Measurements from ENCODE around the gene TPD52L2.
"Not testable (repeated sequence)": the region's sequence is repeated elsewhere in the genome, so short reads cannot be mapped to it uniquely, and the experiment has no call there.

TPD52L2 gene

DNA sequence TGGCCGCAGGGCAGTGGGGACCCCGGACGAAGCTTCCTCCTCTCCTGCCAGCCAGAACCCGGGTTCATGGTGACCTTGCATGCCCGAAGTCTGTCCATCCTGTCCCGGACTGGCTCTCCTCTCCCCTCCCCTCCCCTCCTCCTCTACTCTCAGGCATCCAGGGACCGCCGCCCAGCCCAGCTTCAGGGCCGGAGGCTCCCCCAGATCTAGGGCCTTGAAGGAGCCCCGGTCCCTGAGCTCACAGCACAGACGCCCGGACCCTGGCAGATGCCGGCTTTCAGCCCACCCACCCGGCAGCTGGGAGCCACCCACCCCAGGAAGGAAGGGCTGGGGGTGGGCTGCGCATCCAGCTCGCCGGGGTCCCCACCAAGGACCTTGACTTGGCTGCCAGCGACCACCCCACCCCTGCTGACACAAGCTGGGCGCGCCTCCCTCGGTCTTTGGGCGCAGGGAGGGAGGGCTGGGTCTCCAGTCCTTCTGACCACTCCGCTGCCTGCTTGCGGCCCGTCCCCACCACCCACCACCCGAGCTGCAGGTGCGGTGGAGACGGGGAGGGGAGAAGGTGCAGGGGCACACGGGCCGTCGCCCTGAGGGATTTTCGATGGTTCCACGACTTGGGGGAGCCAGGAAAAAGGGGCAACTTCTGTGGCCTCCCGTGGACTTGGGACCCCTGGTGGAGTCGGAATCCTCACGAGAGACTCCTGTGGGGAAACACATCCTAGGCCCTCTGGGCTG lies 9.5 kb upstream of the TPD52L2 start:
- DNase-seq (ENCODE audit: low read depth): no peak

DNA sequence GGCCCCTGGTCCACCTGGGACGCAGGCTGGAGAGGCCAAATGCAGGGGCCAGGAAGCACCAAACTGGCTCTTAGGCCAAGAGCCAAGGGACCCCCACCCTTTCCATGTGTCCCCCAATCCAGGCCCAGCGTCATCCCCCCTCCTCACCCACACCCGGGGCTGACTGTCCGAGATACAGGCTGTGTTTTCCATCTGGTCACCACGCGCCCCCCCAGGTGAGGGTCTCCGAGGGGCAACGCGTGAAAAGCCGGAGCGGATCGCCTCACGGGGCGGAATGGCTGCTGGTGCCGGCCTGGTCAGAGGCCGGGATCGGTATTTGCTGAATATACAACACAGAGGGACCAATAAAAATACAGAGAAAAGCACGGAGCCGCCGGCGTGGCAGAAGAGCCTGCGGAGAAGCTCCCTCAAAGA lies 9.0 kb upstream of the TPD52L2 start:
- DNase-seq (ENCODE audit: low read depth): no peak

DNA sequence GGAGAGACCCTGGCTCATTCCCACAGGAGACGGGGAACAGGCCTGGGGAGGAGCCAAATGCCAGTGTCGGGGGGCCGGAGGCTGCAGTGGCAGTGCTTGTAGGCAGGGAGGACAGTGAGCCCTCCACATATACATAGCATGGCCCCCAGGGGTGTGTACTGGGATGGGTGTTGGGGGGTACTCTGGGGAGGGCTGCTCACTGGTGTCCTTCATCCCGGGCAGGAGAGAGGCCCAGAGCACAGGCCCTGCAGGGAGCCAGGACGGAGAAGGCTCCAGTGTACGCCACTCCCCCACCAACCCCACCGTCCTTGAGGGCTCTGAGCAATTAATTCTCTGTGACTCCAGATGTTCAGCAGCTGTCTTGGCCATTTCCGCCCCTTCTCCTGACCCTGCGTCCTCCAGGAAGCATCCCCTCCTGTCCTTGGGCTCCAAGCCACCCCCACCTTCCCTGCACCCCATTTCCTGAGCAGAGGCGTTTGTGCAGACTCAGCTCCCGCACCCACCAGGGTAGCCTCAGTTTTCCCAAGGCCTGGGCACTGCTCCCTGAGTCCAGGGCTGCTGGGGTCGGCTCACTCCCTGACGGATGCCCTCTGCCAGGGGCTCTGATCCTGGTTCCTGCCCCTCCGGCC lies 7.2 kb upstream of the TPD52L2 start:
- DNase-seq (ENCODE audit: low read depth): no peak

DNA sequence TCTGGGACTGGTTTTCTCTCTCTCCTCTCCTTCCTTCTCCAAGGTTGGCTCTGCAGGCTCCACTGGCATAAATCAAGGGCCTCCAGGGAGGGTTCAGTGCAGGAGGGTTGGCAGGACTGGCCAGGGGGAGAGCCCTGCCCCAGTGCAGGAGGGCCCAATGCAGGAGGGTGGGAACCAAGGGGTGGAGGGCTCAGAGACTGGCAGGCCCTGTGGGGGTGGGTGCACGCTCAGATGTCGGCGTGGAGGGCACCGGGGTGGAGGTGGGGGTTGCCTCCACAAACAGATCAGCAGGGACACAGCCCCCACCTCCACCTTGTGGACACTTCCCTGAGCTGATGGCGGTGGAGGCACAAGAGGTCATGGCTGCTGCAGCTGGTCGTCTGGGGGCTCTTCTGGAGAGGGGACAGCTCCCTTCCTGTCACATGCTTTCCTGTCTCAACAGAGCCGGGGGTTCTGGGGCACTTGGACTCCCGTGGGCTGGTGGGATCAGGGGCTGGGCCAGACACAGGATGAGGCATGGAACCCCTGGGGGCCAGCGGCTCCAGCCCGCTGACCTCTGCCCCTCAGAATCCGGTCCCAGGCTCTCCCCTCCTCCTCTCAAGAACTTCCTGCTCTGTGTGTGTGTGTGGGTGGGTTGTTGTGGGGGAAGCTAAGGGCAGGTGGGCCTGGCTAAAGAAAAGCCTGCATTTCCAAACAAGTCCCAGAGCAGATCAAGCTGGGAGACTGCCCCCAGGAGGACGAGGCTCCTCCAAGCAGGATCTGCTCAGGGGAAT lies 6.5 kb upstream of the TPD52L2 start:
- no peak for DNase-seq (ENCODE audit: low read depth)

DNA sequence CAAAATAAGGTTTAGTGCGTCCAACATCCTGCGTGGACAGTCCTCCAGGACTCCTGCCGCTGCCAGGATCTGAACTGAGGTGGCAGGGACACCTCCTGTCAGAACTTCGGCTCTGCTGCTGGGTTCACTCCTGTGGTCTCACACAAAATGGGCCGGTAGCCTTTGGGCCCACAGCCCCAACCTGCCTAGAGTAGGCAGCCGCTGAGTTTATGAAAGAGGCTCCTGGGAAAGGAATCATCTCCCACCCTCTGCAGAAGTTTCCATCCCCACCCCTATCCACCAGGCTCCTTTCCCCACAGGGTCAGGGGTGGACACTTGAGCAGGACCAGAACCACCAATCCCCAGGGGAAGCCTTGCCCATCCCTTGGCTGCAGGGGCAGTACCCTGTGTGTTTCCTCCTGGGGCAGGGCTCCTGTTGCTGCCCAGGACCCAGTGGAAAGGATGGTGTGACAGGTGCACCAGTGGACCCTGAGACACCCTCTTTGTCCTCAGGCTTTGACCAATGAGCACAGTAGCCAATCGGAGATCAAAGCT lies 5.8 kb upstream of the TPD52L2 start:
- DNase-seq (ENCODE audit: low read depth): no peak

- no peak for DNase-seq (ENCODE audit: low read depth)
Observed at GRCh38 chr20:63860325-63861051, 4.6 kb upstream of the TPD52L2 start.

- no peak for DNase-seq (ENCODE audit: low read depth)
Observed at GRCh38 chr20:63861365-63861934, 3.6 kb upstream of the TPD52L2 start, which contains the start of gene ABHD16B. Gene ABHD16B, plus strand, starts transcription at chr20:63861498. Its CDS starts 43 bp downstream, at chr20:63861541.

- DNase-seq (ENCODE audit: low read depth): no peak
Observed at GRCh38 chr20:63861981-63862901, 2.8 kb upstream of the TPD52L2 start.

DNA sequence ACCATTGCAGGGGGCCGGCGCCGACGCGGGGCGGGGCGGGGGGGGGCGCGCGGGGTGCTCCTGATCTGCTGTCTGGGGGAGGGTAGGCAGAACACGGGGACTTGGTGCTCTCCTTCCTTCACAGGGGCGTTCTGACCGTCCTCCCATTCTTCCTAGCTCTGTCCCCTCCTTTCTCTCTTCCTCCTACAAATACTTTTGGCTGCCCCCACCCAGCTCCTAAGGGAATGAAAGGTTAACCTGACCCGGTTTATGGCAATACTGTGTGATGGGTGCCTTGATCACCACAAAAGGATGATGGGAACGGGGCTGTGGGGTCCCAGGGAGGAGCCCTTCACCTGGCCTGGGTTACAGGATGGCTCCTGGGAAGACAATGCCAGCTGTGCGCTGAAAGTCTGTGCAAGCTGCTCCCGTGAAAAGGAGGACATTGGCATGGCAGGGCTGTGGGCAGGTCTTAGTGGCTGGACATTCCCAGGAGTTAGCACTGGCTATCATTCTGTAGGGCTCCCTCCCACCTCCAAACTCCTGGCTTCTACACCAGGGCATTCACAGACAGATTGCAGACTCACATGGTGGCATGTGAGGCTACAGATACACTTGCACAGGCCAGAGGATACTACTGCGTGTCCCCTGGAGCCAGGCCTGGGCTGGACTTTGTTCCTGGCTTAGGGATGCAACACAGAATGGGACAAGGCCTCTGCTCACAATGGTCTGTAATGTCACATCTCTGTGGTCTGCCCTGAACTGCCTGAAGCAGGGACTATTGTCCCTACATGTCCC lies 1.9 kb upstream of the TPD52L2 start:
- DNase-seq (ENCODE audit: low read depth): no peak

DNA sequence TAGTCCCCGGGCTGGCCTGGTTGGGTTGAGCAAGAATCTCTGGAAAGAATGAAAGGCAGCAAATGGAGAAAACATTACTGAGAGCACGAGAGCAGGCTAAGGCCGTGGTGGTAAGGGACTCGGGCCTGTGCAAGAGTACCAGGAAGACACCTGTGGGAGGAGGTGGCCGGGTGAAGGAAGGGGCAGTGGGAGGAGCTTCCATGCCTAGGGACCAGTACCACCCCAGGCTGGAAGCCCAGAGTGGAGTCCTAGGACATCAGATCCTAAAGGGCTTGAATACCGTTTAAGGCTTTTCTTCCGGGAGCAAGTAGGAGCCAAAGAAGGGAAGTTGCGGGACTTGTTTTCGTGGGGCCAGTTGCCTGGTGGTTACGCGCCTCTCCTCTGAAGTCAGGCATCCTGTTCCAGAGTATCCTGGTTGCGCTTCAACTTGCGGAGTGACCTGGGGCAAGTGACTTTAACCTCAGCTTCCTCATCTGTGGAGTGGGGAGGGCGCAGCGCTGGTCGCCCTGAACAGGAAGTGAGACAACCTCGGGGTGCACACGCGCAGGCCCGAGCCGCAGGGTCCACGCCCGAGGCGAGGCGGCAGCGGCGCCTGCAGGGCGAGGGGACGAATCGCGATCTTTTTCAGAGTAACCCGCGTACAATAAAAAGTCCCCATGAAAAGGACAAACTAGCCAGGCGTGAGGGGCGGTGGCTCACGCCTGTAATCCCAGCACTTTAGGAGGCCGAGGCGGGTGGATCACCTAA lies 1.1 kb upstream of the TPD52L2 start:
- peak; percentile 70 for DNase-seq (ENCODE audit: low read depth)

GRCh38 chr20:63864545-63864977 lies 509 bp upstream of the TPD52L2 start:
- DNase-seq (ENCODE audit: low read depth): no peak

- not testable (repeated sequence) for DNase-seq (ENCODE audit: low read depth)
Observed at GRCh38 chr20:63867042-63867441, 2.0 kb downstream of the TPD52L2 start.

- DNase-seq (ENCODE audit: low read depth): no peak
Observed at GRCh38 chr20:63868264-63868663, 3.2 kb downstream of the TPD52L2 start.

- DNase-seq (ENCODE audit: low read depth): peak; percentile 84
Observed at GRCh38 chr20:63873477-63873971, 8.5 kb downstream of the TPD52L2 start.

DNA sequence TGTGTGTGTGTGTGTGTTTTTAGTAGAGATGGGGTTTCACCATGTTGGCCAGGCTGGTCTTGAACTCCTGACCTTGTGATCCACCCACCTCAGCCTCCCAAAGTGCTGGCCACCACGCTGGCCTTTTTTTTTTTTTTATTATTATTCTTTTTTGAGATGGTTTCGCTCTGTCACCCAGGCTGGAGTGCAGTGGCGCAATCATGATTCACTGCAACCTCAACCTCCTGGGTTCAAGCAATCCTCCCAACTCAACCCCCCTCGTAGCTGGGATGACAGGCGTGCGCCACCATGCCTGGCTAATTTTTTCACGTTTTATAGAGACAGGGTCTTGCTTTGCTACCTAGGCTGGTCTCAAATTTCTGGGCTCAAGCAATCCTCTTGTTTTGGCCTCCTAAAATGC lies 9.2 kb downstream of the TPD52L2 start:
- not testable (repeated sequence) for DNase-seq (ENCODE audit: low read depth)

GRCh38 chr20:63876489-63877036 lies 11.5 kb downstream of the TPD52L2 start:
- DNase-seq (ENCODE audit: low read depth): no peak

DNA sequence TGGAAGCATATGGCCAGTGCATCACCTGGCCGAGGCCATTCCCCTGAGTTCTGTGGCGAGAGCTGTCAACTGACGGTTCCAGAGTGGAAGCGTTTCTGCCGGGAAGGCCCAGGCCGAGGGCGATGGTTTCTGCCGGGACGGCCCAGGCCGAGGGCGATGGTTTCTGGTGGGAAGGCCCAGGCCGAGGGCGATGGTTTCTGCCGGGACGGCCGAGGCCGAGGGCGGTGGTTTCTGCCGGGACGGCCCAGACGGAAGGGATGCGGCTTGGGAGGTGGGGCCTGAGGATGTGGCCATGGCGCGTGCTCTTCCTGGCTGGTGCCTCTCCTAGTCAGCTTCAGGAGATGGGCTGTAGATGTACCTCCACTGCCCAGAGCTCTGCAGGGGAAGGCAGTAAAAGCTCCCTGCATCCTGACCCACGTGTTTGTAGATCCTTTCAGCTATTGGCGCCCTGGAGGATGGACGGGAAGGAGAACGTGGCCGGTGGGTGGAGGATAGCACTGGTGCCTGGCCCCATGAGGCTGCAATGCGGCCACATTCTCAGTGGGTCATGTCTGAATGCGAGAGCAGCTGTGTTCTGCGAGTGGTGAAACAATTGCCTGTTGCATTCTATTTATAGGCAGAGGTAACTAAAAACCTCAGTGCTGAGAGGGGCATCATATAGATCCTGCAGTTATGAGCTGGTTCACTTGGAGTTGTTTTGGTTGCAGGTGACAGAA lies 12.8 kb downstream of the TPD52L2 start:
- DNase-seq (ENCODE audit: low read depth): no peak

Measured in HS-5 (cell line).